Choroid plexus epithelial cell (primary cell): ENCODE results near the gene HOXA10.

Experiments used
- DNase-seq: peaks from one replicate; pipeline ENCODE4 v3.0.0-alpha.2; 2010; ENCODE audit warnings: low read depth
- H3K4me3 ChIP-seq: 2 replicates; pipeline ENCODE4 v1.5.1; 2011; ENCODE audit warnings: low read depth, mild to moderate bottlenecking, control low read depth, low read length, moderate library complexity
- CTCF ChIP-seq: conservative IDR thresholded peaks from 2 replicates; pipeline ENCODE4 v1.5.1; 2011; ENCODE audit warnings: low read depth, mild to moderate bottlenecking, control low read depth, inconsistent platforms, low read length, moderate library complexity

HOXA10 gene

DNA sequence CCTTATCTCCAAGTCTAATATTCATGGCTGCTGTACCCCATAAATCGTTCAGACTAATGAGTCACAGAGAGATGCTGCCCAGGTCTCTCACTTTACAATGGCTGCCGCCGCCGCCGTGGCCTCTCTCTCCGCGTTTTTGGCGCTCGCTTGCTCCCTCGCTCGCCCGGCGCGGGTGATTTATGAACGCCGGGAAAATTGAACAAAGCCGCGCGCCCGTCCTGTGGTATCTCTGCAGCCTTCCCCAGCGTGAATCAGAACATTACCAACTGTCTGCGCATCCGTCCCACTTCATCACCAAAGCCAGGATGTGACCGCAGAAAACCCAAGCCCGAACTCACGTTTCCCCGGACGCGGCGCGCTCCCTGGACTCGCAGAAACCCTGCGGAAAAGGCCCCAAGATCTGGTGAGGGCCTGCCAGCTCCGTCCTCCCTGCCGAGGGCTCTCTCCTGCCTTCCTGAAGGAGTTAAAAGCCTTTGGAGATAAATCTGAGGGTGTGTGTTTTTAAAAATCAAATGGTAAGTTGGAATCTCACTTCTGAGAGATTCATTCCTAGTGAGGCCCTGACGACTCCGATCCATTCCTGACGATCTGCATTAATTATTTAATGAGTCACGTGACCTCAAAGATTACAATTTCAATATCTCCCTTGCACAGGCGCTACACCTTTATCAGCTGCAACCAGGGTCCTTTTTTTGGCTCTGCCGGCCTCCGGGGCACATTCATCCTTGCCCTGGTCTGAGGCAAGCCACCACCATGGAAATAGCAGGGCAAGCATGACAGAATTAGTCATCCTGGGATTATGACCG lies 49.8 kb downstream of the HOXA10 start:
- H3K4me3 ChIP-seq: no peak overlapping the region
- no peak for TF ChIP-seq CTCF
- DNase-seq: no peak

GRCh38 chr7:27123477-27124053 lies 50.6 kb downstream of the HOXA10 start:
- H3K4me3 ChIP-seq: no peak overlapping the region
- TF ChIP-seq CTCF: no peak

DNA sequence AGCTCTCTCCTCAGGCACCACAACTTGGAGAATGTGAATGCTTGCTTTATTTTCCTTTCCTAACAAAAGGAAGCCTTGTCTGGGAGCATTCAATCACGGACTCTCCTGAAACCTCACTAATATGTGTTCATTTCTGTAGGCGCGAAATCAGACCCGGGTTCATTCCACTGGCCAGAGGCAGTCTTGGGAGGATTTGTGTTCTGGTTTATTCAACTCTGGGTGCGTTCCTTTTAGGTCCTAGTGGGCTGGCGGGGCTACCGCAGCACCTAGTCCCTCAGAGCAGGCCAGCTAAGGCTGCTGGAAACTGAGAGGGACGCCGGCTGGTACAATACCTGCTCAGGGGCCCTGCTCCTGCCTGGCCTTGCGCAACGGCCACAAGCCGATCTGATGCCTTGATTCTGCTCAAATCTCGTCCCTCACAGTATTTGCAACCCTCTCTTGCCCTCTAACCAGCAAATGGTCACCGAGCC lies 51.1 kb downstream of the HOXA10 start:
- no peak for DNase-seq
- TF ChIP-seq CTCF: no peak
- no peak overlapping the region for H3K4me3 ChIP-seq

More at GRCh38 chr7:27123477-27124053, 50.6 kb downstream of the HOXA10 start:
- no peak for DNase-seq

DNA sequence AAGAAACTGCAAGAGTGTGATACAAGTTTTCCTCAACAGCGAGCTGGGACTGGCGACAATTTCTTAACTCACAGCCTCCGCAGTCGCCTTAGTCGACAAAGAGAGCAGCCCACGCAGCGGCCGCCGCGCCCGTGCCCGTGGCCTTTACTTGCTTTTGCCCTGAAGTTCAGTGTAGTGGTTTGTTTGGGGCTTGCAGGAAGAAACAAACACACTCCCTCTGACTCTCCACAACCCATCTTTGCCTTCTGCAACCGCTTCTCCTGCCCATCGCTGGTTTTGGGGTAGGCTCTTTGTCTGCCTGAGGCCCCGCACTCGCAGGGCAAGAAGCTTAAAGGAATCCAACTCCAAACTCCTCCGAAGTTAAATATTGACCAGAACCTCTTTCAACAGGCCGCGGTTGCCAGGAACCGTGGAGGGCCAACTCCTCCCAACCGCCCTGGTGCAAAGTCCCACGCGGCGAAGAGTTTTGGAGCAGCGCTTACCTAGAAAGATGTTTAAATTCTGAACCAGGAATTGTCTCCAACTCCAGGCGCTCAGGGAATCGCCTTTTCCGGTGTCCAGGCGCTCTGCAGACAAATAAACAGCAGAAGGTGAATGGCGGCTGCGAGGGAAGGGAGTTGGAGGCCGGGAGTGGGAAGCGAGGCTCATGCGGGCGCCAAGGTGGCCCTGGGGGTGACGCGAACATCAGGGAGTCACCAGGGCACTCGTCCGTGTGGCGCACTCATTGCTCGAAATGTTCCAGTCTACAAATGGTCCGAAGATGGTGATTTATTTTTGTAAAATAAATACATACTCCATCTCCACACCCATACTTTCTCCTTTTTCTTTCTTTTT lies 51.8 kb downstream of the HOXA10 start:
- no peak for DNase-seq
- no peak for TF ChIP-seq CTCF
- no peak overlapping the region for H3K4me3 ChIP-seq

GRCh38 chr7:27121684-27122076 lies 52.4 kb downstream of the HOXA10 start:
- H3K4me3 ChIP-seq: no peak overlapping the region
- no peak for TF ChIP-seq CTCF
- no peak for DNase-seq
